ENCODE data around the gene TMC5. TPM values are rescaled to one million over a fixed set of nuclear protein-coding genes. Genes with fewer than 3 reads are reported as not detected.

The TMC5 gene
- total RNA-seq, 1 donor from 2014 or later = 0.26 TPM

DNA sequence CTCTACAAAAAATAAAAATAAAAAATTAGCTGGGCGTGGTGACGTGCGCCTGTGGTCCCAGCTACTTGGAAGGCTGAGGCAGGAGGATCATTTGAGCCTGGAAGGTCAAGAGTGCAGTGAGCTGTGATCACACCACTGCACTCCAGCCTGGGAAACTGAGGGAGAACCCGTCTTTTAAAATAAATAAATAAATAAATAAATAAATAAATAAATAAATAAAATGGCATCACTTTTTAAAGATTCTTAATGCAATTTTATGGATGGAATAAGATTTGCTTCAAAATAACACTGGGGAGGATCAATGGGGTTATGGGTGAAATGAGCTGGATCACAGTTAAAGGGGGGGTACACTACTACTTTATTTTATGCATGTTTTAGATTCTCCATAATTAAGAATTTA, 89.3 kb downstream of the TMC5 start:
- intact Hi-C loops (cut with micrococcal nuclease) = no loop called here
- no peak for DNase-seq (ENCODE audit: low spot score)
- Mint-ChIP-seq H3K27ac (no peak overlapping the region), H3K36me3 (ENCODE audit: low read depth) (peaks cover 25% of the 10 kb centered on the region), H3K9me3 (no peaks in the 10 kb centered on the region), H3K4me3 (no peak overlapping the region), H3K27me3 (ENCODE audit: insufficient read depth) (no peaks in the 10 kb centered on the region), H3K4me1 (ENCODE audit: low read depth) (no peaks in the 10 kb centered on the region)

DNA sequence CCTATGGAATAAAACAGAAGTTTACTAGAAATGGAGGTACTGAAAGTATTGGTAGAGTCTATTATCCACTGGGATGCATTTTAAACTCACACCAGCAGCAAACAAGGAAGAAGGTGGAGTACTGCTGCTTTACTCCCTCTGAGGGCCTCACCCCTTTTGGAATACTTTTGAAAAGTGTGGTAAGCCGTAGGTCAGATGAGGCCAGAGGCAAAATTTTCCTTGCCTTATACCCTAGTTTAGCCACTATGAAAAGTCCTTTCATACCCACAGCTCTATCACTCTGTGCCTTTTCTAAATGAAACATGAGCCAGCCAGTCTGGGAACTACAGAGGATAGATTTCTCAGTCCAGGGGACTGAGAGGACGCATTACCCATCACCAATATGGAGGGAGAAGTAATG, 90.2 kb downstream of the TMC5 start:
- Mint-ChIP-seq H3K27me3 (ENCODE audit: insufficient read depth) (no peaks in the 10 kb centered on the region), H3K27ac (no peak overlapping the region), H3K4me1 (ENCODE audit: low read depth) (no peaks in the 10 kb centered on the region), H3K9me3 (no peaks in the 10 kb centered on the region), H3K36me3 (ENCODE audit: low read depth) (peaks cover 26% of the 10 kb centered on the region), H3K4me3 (no peak overlapping the region)
- intact Hi-C loops (cut with micrococcal nuclease) = no loop called here
- DNase-seq (ENCODE audit: low spot score) = no peak

DNA sequence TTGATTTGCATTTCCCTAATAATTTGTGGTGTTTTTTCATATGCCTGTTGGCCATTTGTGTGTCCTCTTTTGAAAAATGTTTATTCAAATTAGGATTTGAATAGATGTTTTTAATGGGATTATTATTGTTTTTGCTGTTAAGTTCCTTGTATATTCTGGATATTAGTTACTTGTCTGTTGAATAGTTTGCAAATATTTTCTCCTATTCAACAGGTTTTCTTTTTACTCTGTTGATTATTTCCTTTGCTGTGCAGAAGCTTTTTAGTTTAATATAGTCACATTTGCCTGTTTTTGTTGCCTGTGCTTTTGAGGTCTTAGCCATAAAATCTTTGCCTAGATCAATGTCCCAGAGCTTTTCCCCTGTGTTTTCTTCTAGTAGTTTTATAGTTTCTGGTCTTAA, 94.6 kb downstream of the TMC5 start:
- H3K9me3 Mint-ChIP-seq = no peaks in the 10 kb centered on the region
- H3K27ac Mint-ChIP-seq = no peak overlapping the region
- H3K4me3 Mint-ChIP-seq = no peak overlapping the region
- intact Hi-C loops (cut with micrococcal nuclease) = no loop called here
- peaks cover 27% of the 10 kb centered on the region for H3K4me1 Mint-ChIP-seq (ENCODE audit: low read depth)
- DNase-seq (ENCODE audit: low spot score) = no peak
- peaks cover 37% of the 10 kb centered on the region for H3K36me3 Mint-ChIP-seq (ENCODE audit: low read depth)
- no peaks in the 10 kb centered on the region for H3K27me3 Mint-ChIP-seq (ENCODE audit: insufficient read depth)

DNA sequence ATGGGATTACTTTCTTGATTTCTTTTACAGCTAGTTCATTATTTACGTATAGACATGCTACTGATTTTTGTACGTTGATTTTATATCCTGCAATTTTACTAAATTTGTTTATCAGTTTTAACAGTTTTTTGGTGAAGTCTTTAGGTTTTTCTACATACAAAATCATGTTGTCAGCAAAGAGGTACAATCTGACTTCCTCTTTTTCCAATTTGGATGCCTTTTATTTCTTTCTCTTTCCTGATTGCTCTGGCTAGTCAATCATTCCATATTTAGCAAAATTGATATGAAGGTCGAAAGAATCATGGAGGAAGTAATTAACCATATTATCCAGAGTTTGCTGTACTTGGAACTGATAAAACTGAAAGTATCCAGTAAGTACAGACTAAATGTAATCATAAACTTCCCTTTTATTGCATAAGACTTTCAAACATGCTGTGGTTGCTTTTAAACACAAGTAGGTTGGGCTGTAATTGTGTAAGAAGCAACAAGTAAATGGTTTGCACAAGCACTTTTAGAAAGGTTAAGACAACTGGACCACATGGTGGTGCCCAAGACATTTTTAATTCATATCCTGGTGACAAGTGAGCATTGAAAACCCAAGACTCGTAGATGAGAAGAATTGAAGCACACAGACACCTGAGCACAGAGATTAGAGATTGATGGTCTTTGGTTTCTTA, 95.8 kb downstream of the TMC5 start:
- intact Hi-C loops (cut with micrococcal nuclease) = no loop called here
- H3K27ac Mint-ChIP-seq = no peak overlapping the region
- H3K9me3 Mint-ChIP-seq = no peaks in the 10 kb centered on the region
- peaks cover 36% of the 10 kb centered on the region for H3K4me1 Mint-ChIP-seq (ENCODE audit: low read depth)
- no peak for DNase-seq (ENCODE audit: low spot score)
- H3K4me3 Mint-ChIP-seq = no peak overlapping the region
- peaks cover 41% of the 10 kb centered on the region for H3K36me3 Mint-ChIP-seq (ENCODE audit: low read depth)
- H3K27me3 Mint-ChIP-seq (ENCODE audit: insufficient read depth) = no peaks in the 10 kb centered on the region

DNA sequence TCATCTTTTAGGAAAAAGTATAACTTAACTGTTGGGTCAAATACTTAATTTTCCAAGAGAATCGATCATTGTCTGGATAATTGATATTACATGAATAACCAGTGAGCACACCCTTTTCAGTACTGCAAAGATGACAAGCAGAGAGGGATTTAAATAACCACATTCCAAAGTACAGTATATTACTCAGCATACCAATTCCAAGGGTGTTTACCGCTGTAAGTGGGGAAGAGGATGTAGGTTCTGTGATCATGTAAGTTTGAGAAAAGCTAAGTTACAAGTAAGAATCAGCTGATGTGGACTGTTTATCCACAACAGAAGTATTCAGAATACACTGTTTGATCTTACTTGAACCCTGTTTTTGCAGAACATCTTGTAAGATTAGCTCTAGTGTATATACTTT, 98.1 kb downstream of the TMC5 start:
- peaks cover 41% of the 10 kb centered on the region for H3K36me3 Mint-ChIP-seq (ENCODE audit: low read depth)
- H3K4me1 Mint-ChIP-seq (ENCODE audit: low read depth) = peaks cover 46% of the 10 kb centered on the region
- H3K9me3 Mint-ChIP-seq = no peaks in the 10 kb centered on the region

DNA sequence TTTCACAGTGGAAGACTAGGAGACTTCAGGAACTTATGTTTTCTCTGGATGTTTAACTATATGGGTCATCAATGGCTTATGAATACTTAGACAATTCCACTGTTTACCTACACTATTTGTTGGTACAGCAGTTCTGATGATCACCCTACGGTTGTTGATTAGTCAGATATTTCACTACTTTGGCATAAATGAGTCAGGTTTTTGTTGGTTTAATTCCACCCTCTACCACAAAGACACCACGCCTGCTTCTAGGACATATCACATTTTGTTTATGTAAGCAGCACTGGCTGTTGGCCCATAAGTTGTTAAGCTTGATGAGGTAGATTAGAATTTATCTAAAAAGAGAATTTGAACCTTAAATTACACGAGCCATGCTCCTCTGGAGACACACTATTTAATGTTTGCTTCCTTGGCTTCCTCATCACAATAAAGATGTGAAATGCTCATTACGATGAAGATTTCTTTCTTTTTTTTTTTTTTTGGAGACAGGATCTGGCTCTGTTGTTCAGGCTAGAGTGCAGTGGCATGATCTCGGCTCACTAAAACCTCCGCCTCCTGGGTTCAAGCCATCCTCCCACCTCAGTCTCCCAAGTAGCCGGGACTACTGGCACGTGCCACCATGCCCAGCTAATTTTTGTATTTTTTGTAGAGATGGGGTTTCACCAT, 99.9 kb downstream of the TMC5 start:
- H3K4me3 Mint-ChIP-seq = no peak overlapping the region
- peaks cover 59% of the 10 kb centered on the region for H3K4me1 Mint-ChIP-seq (ENCODE audit: low read depth)
- H3K27me3 Mint-ChIP-seq (ENCODE audit: insufficient read depth) = no peaks in the 10 kb centered on the region
- intact Hi-C loops (cut with micrococcal nuclease) = no loop called here
- H3K27ac Mint-ChIP-seq = peak overlapping the region; percentile 63
- no peaks in the 10 kb centered on the region for H3K9me3 Mint-ChIP-seq
- peaks cover 31% of the 10 kb centered on the region for H3K36me3 Mint-ChIP-seq (ENCODE audit: low read depth)
- DNase-seq (ENCODE audit: low spot score) = no peak

More for the DNA sequence above, 98.1 kb downstream of the TMC5 start:
- H3K4me3 Mint-ChIP-seq = no peak overlapping the region
- intact Hi-C loops (cut with micrococcal nuclease) = no loop called here
- H3K27ac Mint-ChIP-seq = no peak overlapping the region
- DNase-seq (ENCODE audit: low spot score) = no peak
- H3K27me3 Mint-ChIP-seq (ENCODE audit: insufficient read depth) = no peaks in the 10 kb centered on the region

DNA sequence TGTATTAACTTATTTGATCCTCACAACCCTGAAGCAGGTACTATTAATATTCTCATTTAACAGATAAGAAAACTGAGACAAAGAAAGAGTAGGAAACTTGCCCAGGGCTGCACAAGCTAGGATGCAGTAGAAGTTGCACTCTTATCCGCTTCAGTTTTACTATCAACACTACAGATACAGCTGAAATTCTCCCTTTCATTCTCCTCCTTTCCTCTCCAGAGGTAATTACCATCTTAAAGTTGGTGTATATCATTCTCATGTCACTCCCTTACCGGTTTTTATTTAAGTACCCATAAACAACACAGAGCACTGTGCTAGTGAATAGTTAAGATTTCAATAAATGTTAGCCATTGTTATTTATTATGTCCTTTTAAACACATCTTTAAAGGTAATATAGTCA, 100.7 kb downstream of the TMC5 start:
- Mint-ChIP-seq H3K27ac (no peak overlapping the region), H3K27me3 (ENCODE audit: insufficient read depth) (no peaks in the 10 kb centered on the region), H3K36me3 (ENCODE audit: low read depth) (peaks cover 24% of the 10 kb centered on the region), H3K4me3 (no peak overlapping the region), H3K9me3 (no peaks in the 10 kb centered on the region), H3K4me1 (ENCODE audit: low read depth) (peaks cover 60% of the 10 kb centered on the region)
- no peak for DNase-seq (ENCODE audit: low spot score)
- intact Hi-C loops (cut with micrococcal nuclease) = no loop called here

DNA sequence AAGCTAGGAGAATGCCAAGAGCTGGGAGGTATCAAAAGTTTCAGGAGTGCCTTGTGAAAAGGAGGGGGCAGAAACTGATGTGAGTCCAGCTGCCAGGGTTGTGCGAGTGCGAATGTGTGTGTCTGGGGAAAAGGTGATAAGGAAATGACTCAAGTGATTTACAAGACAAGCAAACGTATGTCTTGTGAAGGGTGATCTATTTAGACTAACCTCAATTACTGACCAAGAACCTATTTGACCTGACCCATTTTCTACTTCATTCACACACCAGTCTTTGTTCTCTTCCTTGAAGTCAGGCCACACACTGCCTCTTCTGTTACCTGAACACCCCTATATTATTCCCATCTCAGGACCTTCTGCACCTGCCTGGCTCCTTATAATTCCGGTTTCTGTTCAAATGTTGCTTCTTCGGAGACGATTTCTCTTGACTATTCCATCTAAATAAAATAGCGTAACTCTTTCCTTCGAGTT, 103.2 kb downstream of the TMC5 start:
- Mint-ChIP-seq H3K27me3 (ENCODE audit: insufficient read depth) (no peaks in the 10 kb centered on the region), H3K4me3 (peak overlapping the region; percentile 91), H3K4me1 (ENCODE audit: low read depth) (peaks cover 59% of the 10 kb centered on the region), H3K36me3 (ENCODE audit: low read depth) (peaks cover 20% of the 10 kb centered on the region), H3K9me3 (no peaks in the 10 kb centered on the region), H3K27ac (peak overlapping the region; percentile 91)
- intact Hi-C loops (cut with micrococcal nuclease) = loop anchor here (5.0 kb wide), 3 partner anchors 139 to 404 kb away; partner anchors contain the start of gene SYT17
- DNase-seq (ENCODE audit: low spot score) = no peak

DNA sequence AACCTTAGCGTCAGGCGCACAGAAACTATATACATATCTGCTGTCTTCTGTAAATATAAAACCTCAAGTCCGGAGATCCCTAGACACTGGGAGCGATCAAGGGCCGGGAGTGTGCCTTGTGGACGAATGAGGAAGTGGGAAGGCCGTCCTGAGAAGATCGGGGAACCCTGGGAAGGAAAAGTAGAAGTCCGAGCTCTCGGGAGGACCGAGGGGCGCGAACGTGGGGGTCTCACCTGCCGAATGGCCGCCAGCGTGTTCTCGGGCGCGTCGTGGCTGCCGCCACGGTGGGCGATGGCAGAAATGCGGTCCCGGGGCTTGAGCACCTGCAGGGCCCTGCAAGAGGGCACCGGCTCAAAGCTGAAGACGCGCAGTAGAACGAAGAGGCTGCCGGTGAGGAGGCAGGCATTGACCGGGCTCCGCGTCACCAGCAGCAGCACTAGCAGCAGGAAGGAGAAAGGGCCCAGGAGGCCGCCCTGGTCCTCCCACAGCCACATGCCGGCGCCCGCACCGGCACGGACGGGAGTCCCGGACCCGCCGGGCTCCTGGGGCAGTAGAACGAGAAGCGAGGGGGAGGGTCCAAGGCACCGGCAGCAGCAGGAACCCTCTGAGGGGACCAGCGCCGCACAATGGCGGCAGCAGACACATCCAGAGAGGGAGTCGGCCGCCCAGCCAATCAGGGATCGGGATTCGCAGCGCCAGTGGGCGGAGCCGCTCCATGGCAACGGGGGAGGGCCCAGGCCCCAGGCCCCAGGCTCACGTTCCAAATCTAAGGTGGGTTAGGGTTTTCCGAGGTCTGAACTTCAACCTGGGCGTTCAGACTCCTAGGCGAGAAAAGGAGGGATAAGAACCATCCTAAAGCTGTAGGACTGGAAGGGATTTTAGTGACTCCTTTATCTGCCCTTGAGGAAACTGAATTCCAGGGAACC, 104.1 kb downstream of the TMC5 start, which contains the start of gene GDE1:
GDE1 (minus strand) TSS at position 628 of the 926 bp plus-strand sequence; CDS start at position 494, 134 bp downstream.
- Mint-ChIP-seq H3K27ac (peak within 1 kb of the TSS; percentile 91), H3K36me3 (ENCODE audit: low read depth) (peaks cover 15% of the 10 kb centered on the region), H3K4me1 (ENCODE audit: low read depth) (peaks cover 56% of the 10 kb centered on the region), H3K9me3 (no peaks in the 10 kb centered on the region), H3K27me3 (ENCODE audit: insufficient read depth) (no peaks in the 10 kb centered on the region), H3K4me3 (peak within 1 kb of the TSS; percentile 91)
- intact Hi-C loops (cut with micrococcal nuclease) = loop anchor here (1.0 to 5.0 kb wide), 7 partner anchors 139 to 1220 kb away; partner anchors contain the start of genes RPS15A, SYT17 and THUMPD1
- DNase-seq (ENCODE audit: low spot score) = peak; percentile 91

DNA sequence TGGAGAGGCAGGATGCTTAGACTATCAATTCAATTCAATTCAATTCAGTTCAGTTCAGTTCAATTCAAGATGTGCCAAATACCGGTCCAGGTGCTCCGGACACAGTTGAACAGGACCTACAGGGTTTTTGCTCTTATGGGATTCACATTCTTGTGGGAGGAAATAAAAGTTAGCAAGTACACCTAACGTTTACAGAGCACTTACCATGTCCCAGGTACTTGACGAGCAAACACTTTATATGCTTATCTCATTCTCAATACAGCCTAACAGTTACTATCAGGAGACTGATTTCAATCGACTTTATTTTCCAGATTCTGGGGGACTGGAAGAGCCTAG, 104.7 kb downstream of the TMC5 start:
- intact Hi-C loops (cut with micrococcal nuclease) = loop anchor here (1.0 to 5.0 kb wide), 7 partner anchors 140 to 1219 kb away; partner anchors contain the start of genes RPS15A, SYT17 and THUMPD1
- peaks cover 50% of the 10 kb centered on the region for H3K4me1 Mint-ChIP-seq (ENCODE audit: low read depth)
- peaks cover 9% of the 10 kb centered on the region for H3K36me3 Mint-ChIP-seq (ENCODE audit: low read depth)
- no peaks in the 10 kb centered on the region for H3K27me3 Mint-ChIP-seq (ENCODE audit: insufficient read depth)
- peak overlapping the region; percentile 91 for H3K4me3 Mint-ChIP-seq
- DNase-seq (ENCODE audit: low spot score) = no peak
- H3K27ac Mint-ChIP-seq = peak overlapping the region; percentile 84
- H3K9me3 Mint-ChIP-seq = no peaks in the 10 kb centered on the region

DNA sequence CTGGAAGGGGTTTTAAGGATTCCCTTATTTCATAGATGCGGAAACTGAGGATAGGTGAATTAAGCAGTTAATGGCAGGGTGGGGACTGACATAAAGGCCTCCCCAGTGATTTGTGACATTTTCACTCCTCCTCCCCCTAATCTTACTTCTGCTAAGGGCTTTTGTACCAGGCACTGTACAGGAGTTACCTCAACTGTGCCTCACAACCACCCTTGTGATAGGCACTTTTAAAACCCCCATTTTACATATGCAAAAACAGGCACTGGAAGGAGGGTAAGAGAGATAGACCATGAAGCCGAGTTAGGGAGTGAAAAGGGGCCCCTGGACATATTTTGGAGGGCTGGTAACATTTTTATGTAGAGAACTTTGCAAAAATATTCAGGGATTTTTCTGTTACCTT, 105.1 kb downstream of the TMC5 start:
- intact Hi-C loops (cut with micrococcal nuclease) = loop anchor here (1.0 to 5.0 kb wide), 9 partner anchors 33 to 1219 kb away; partner anchors contain the start of genes COQ7, RPS15A, SYT17 and THUMPD1
- no peaks in the 10 kb centered on the region for H3K27me3 Mint-ChIP-seq (ENCODE audit: insufficient read depth)
- H3K36me3 Mint-ChIP-seq (ENCODE audit: low read depth) = peaks cover 7% of the 10 kb centered on the region
- no peaks in the 10 kb centered on the region for H3K9me3 Mint-ChIP-seq
- no peak for DNase-seq (ENCODE audit: low spot score)
- H3K4me3 Mint-ChIP-seq = peak overlapping the region; percentile 36
- peaks cover 46% of the 10 kb centered on the region for H3K4me1 Mint-ChIP-seq (ENCODE audit: low read depth)
- no peak overlapping the region for H3K27ac Mint-ChIP-seq

DNA sequence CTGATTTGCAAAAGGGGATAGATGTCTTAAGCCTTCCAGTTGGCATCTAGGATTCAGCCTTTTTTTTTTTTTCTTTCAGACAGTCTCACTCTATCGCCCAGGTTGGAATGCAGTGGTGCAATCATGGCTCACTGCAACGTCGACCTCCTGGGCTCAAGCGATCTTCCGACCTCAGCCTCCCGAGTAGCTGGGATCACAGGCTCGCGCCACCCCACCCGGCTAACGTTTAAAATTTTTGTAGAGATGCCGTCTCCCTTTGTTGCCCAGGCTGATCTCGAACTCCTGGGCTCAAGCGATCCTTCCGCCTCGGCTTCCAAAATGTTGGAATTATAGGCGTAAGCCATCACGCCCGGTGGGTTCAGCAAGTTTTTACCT, 105.5 kb downstream of the TMC5 start:
- intact Hi-C loops (cut with micrococcal nuclease) = loop anchor here (1.0 to 5.0 kb wide), 6 partner anchors 32 to 456 kb away; partner anchors contain the start of genes COQ7, SYT17 and VPS35L
- Mint-ChIP-seq H3K27me3 (ENCODE audit: insufficient read depth) (no peaks in the 10 kb centered on the region), H3K4me3 (peak overlapping the region; percentile 27), H3K4me1 (ENCODE audit: low read depth) (peaks cover 46% of the 10 kb centered on the region), H3K36me3 (ENCODE audit: low read depth) (peaks cover 7% of the 10 kb centered on the region), H3K27ac (no peak overlapping the region), H3K9me3 (no peaks in the 10 kb centered on the region)
- no peak for DNase-seq (ENCODE audit: low spot score)
